ENCODE measurements around the gene ACSS1.

ACSS1 gene

GRCh38 chr20:25036331-25036936 is 21.5 kb downstream of the ACSS1 start:
- in situ Hi-C loops (cut with HindIII; ENCODE audit: low sequenced_read_pairs): no loop called here
- H3K4me3 ChIP-seq (ENCODE audit: low read depth, low read length): no peak overlapping the region
- no peak for DNase-seq (ENCODE audit: low read depth, low spot score)
- no peak for TF ChIP-seq CTCF (IDR thresholded peaks at IDR 0.05; ENCODE audit: low read depth, low read length)

- DNase-seq (ENCODE audit: low read depth, low spot score): no peak
- TF ChIP-seq CTCF (IDR thresholded peaks at IDR 0.05; ENCODE audit: low read depth, low read length): no peak
- in situ Hi-C loops (cut with HindIII; ENCODE audit: low sequenced_read_pairs): no loop called here
- no peak overlapping the region for H3K4me3 ChIP-seq (ENCODE audit: low read depth, low read length)
Measured at GRCh38 chr20:25035921-25036320, 22.0 kb downstream of the ACSS1 start.

GRCh38 chr20:25033924-25034300 is 24.0 kb downstream of the ACSS1 start:
- no peak for TF ChIP-seq CTCF (IDR thresholded peaks at IDR 0.05; ENCODE audit: low read depth, low read length)
- no peak overlapping the region for H3K4me3 ChIP-seq (ENCODE audit: low read depth, low read length)
- in situ Hi-C loops (cut with HindIII; ENCODE audit: low sequenced_read_pairs): no loop called here
- no peak for DNase-seq (ENCODE audit: low read depth, low spot score)

- TF ChIP-seq CTCF (IDR thresholded peaks at IDR 0.05; ENCODE audit: low read depth, low read length): no peak
- in situ Hi-C loops (cut with HindIII; ENCODE audit: low sequenced_read_pairs): no loop called here
- no peak for DNase-seq (ENCODE audit: low read depth, low spot score)
- H3K4me3 ChIP-seq (ENCODE audit: low read depth, low read length): no peak overlapping the region
Measured at GRCh38 chr20:25033265-25033923, 24.5 kb downstream of the ACSS1 start.

DNA sequence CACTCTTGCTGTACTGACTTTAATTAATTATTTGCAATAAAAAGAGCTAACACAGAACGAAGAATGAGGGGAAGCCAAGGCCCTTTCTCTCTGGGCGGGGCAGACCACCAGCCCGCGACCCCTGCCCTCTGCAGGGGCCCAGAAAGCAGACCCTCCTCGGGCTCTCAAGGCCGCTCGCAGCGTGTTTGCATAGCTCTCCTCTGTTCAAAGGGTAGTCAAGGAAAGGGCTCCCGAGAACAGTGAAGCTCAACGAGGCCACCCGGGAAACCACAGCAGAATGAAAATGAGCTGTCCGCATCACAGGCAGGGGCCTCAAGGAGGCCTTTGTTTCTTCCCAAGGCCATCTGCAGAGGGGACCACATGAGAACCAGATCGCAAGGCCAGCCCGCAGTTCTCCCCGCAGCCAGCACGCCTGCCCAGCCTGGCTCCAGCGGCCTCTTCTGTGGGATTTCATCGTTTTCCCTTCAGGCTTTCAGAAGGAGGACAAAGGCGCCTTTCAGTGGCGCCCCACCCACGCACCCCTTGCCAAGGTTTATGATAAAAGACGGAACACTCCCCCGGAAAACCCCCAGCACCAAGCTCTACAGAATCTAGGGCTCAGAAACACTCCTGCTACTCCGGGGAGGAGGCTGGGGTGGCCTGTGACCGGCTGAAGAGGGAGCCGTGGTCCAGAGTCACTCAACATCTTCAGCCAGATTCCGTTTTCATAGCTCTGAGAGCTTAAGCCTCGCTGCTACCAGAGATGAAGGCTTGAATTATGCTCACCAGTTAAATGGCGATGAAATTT is 25.3 kb downstream of the ACSS1 start:
- in situ Hi-C loops (cut with HindIII; ENCODE audit: low sequenced_read_pairs): no loop called here
- no peak for TF ChIP-seq CTCF (IDR thresholded peaks at IDR 0.05; ENCODE audit: low read depth, low read length)

DNA sequence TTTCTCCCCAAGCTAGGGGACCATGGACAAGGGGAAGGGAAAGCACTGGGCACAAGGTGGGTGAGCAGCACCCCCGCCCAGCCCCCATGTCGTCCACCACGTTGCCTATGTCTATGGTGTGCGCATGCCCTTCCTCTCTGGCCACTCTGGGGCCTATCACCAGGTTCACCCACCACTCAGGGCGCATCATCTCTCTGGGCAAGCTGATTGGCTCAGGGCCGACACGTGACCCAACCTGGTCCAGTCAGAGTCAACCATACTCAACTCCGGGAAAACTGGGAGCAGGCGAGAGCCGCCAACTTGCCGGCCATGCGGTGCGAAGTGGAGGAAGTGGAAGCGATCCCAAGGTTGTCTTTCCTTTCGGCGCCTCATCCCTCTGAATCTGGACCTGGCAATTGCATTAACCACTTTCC is 25.9 kb downstream of the ACSS1 start:
- no peak for DNase-seq (ENCODE audit: low read depth, low spot score)
- H3K4me3 ChIP-seq (ENCODE audit: low read depth, low read length): no peak overlapping the region
- TF ChIP-seq CTCF (IDR thresholded peaks at IDR 0.05; ENCODE audit: low read depth, low read length): no peak
- in situ Hi-C loops (cut with HindIII; ENCODE audit: low sequenced_read_pairs): no loop called here

More for the DNA sequence above, 25.3 kb downstream of the ACSS1 start:
- H3K4me3 ChIP-seq (ENCODE audit: low read depth, low read length): no peak overlapping the region
- peak; percentile 6 for DNase-seq (ENCODE audit: low read depth, low spot score)

All from astrocyte of the spinal cord (primary cell).